KMS-11 (cell line): Measurements from ENCODE around the gene NISCH.

ENCODE experiments used
- H2AFZ ChIP-seq: fragments of 200-600 bp; sonication (generic); 2 replicates; pipeline ENCODE4 v1.6.1; 2016; ENCODE audit warnings: antibody characterized with exemption, mixed run types, low read depth
- H3K27ac ChIP-seq: fragments of 200-600 bp; sonication (generic); 2 replicates; pipeline ENCODE4 v1.6.1; 2016; ENCODE audit warnings: mild to moderate bottlenecking, mixed run types
- H3K27me3 ChIP-seq: fragments of 200-600 bp; sonication (generic); 2 replicates; pipeline ENCODE4 v1.6.1; 2017; ENCODE audit warnings: mild to moderate bottlenecking, low read depth, mixed run types, moderate library complexity; ENCODE audit not compliant: insufficient read depth
- H3K36me3 ChIP-seq: fragments of 200-600 bp; sonication (generic); 2 replicates; pipeline ENCODE4 v1.6.1; 2017; ENCODE audit warnings: mild to moderate bottlenecking, mixed run types; ENCODE audit not compliant: insufficient read depth
- H3K4me1 ChIP-seq: fragments of 200-600 bp; sonication (generic); 2 replicates; pipeline ENCODE4 v1.6.1; 2016; ENCODE audit warnings: mild to moderate bottlenecking, low read depth, mixed run types; ENCODE audit not compliant: poor library complexity, severe bottlenecking
- H3K4me2 ChIP-seq: fragments of 200-600 bp; sonication (generic); 2 replicates; pipeline ENCODE4 v1.7.0; 2016; ENCODE audit warnings: mild to moderate bottlenecking, mixed run types
- H3K4me3 ChIP-seq: fragments of 200-600 bp; sonication (generic); IDR thresholded peaks from 2 replicates; pipeline ENCODE4 v1.6.1; 2017; ENCODE audit warnings: low read depth, low read length, mixed read lengths; ENCODE audit not compliant: insufficient read depth
- H3K79me2 ChIP-seq: fragments of 200-600 bp; sonication (generic); 2 replicates; pipeline ENCODE4 v1.6.1; 2016; ENCODE audit warnings: low read depth, mixed run types; ENCODE audit not compliant: insufficient read depth
- H3K9ac ChIP-seq: fragments of 200-600 bp; sonication (generic); 2 replicates; pipeline ENCODE4 v1.6.1; 2016; ENCODE audit warnings: mild to moderate bottlenecking, mixed run types
- H4K20me1 ChIP-seq: fragments of 200-600 bp; sonication (generic); 2 replicates; pipeline ENCODE4 v1.6.1; 2016; ENCODE audit warnings: mild to moderate bottlenecking, mixed run types; ENCODE audit not compliant: insufficient read depth
- CTCF ChIP-seq: fragments of 200-600 bp; sonication (generic); conservative IDR thresholded peaks from 2 replicates; pipeline ENCODE4 v1.6.1; 2017; ENCODE audit warnings: low read depth, mild to moderate bottlenecking, antibody characterized with exemption, low read length, moderate library complexity, mixed read lengths

Gene NISCH

GRCh38 chr3:52450489-52451236, 4.7 kb upstream of the NISCH start:
- no peak overlapping the region for H3K4me2 ChIP-seq
- H3K79me2 ChIP-seq, result no peaks in the 10 kb centered on the region
- H3K9ac ChIP-seq, result no peak overlapping the region
- H2AFZ ChIP-seq, result no peak overlapping the region
- H3K27ac ChIP-seq, result no peak overlapping the region
- no peak overlapping the region for H3K4me3 ChIP-seq
- TF ChIP-seq CTCF, result no peak
- no peaks in the 10 kb centered on the region for H3K36me3 ChIP-seq
- no peaks in the 10 kb centered on the region for H3K27me3 ChIP-seq
- H4K20me1 ChIP-seq, result no peaks in the 10 kb centered on the region
- peaks cover 4% of the 10 kb centered on the region for H3K4me1 ChIP-seq

GRCh38 chr3:52451237-52452083, 3.9 kb upstream of the NISCH start:
- H3K27me3 ChIP-seq, result no peaks in the 10 kb centered on the region
- H3K4me3 ChIP-seq, result no peak overlapping the region
- no peaks in the 10 kb centered on the region for H3K36me3 ChIP-seq
- no peak overlapping the region for H2AFZ ChIP-seq
- H3K4me1 ChIP-seq, result peaks cover 4% of the 10 kb centered on the region
- H3K79me2 ChIP-seq, result peaks cover 5% of the 10 kb centered on the region; the same call in 1 of the 2 replicates
- H4K20me1 ChIP-seq, result no peaks in the 10 kb centered on the region
- H3K9ac ChIP-seq, result no peak overlapping the region
- H3K4me2 ChIP-seq, result no peak overlapping the region
- TF ChIP-seq CTCF, result no peak
- H3K27ac ChIP-seq, result no peak overlapping the region

DNA sequence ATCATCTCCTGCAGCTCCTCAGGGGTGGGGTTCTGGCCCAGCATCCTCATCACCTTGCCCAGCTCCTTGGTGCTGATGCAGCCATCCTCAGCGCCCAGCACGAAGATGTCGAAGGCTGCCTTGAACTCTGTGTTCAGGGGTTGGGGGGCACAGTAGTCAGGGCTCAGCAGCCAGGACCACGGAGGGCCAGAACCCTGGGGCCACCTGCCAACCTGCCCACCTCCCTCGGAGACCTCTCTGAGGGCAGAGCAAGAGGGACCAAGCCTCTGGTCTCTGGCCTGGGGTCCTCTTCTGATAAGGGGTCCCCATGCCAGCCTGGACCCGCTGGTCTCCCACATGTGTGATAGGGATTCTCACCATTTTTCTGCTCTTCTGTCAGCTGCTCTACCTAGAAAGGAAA, 3.3 kb upstream of the NISCH start:
- Histone ChIP-seq H3K9ac (no peak overlapping the region), H3K4me2 (no peak overlapping the region), H3K4me3 (no peak overlapping the region), H4K20me1 (no peaks in the 10 kb centered on the region), H3K79me2 (peaks cover 10% of the 10 kb centered on the region; the same call in 1 of the 2 replicates), H2AFZ (no peak overlapping the region), H3K27me3 (no peaks in the 10 kb centered on the region), H3K27ac (no peak overlapping the region), H3K36me3 (no peaks in the 10 kb centered on the region), H3K4me1 (peaks cover 8% of the 10 kb centered on the region)
- TF ChIP-seq CTCF, result no peak

- H3K4me1 ChIP-seq, result peaks cover 8% of the 10 kb centered on the region
- no peak overlapping the region for H3K27ac ChIP-seq
- peaks cover 12% of the 10 kb centered on the region; the same call in 1 of the 2 replicates for H3K79me2 ChIP-seq
- no peaks in the 10 kb centered on the region for H3K36me3 ChIP-seq
- H3K27me3 ChIP-seq, result no peaks in the 10 kb centered on the region
- no peak overlapping the region for H3K9ac ChIP-seq
- no peak for TF ChIP-seq CTCF
- H3K4me2 ChIP-seq, result no peak overlapping the region
- H2AFZ ChIP-seq, result no peak overlapping the region
- no peak overlapping the region for H3K4me3 ChIP-seq
- H4K20me1 ChIP-seq, result no peaks in the 10 kb centered on the region
These were observed 2.7 kb upstream of the NISCH start for GRCh38 chr3:52452570-52453221.
